ENCODE results near the gene DEXI.

The DEXI gene

DNA sequence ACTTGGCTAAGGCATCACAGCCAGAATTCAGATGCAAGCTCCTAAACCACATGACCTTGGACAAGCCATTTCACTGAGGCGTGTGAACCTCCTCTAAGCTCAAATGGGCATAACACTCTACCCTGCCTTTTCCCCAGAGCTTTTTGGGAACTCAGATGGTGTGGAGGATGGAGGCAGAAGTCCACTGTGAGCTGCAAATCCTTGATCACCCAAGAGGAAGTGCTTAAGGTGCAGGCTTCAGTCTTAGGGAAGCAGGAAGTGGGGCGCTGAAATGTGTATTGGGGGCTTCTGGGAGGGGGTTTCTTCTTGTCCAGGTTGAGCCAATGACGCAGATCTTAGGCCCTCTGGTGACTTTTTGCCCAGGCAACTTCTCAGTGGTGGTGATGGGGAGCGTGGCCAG is 52.4 kb downstream of the DEXI start:
- no peak overlapping the region for H3K4me3 ChIP-seq (ENCODE audit: low read depth, low read length)
- peaks cover 9% of the 10 kb centered on the region; the same call in 1 of the 2 replicates for H3K27me3 ChIP-seq
- TF ChIP-seq, protein P1, sequence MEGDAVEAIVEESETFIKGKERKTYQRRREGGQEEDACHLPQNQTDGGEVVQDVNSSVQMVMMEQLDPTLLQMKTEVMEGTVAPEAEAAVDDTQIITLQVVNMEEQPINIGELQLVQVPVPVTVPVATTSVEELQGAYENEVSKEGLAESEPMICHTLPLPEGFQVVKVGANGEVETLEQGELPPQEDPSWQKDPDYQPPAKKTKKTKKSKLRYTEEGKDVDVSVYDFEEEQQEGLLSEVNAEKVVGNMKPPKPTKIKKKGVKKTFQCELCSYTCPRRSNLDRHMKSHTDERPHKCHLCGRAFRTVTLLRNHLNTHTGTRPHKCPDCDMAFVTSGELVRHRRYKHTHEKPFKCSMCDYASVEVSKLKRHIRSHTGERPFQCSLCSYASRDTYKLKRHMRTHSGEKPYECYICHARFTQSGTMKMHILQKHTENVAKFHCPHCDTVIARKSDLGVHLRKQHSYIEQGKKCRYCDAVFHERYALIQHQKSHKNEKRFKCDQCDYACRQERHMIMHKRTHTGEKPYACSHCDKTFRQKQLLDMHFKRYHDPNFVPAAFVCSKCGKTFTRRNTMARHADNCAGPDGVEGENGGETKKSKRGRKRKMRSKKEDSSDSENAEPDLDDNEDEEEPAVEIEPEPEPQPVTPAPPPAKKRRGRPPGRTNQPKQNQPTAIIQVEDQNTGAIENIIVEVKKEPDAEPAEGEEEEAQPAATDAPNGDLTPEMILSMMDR (IDR thresholded peaks at IDR 0.05; ENCODE audit: low read depth, low read length) = no peak
- H3K4me1 ChIP-seq = no peaks in the 10 kb centered on the region
- H3K9me3 ChIP-seq = no peaks in the 10 kb centered on the region
- no peaks in the 10 kb centered on the region for H3K36me3 ChIP-seq
- DNase-seq = no peak

DNA sequence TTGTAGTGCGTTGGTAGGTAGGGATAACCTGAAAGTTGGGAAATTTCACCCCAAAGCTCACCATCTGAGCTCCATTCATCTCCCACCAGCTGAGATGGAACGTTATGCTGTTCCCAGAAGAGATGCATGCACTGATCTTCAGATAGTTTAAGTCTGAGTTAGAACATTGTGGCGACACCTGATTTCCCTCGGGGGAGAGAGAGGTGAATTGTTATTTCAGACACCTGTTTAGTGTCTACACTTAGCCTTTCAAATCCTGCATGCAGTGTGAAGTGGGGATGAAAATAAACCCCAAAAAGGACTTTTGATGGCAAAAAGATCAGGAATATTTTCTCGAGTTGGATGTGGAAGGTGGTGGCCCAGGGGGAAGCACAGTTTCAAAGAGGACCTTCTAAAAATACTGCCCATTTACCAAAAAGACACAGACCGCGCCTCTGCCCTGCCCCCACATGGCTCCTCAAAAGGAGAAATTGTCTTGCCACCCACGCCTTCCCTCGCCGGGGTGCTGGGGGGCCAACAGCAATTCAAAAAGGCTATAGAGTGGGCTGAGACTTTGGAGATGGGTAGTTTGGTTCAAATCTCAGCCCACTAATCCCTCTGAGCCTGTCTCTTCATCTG is 53.8 kb downstream of the DEXI start:
- TF ChIP-seq, protein P1 (IDR thresholded peaks at IDR 0.05; ENCODE audit: low read depth, low read length) = no peak
- Histone ChIP-seq H3K27me3 (peaks cover 5% of the 10 kb centered on the region; the same call in 1 of the 2 replicates), H3K4me1 (no peaks in the 10 kb centered on the region), H3K9me3 (no peaks in the 10 kb centered on the region), H3K36me3 (no peaks in the 10 kb centered on the region), H3K4me3 (ENCODE audit: low read depth, low read length) (no peak overlapping the region)
- DNase-seq = no peak

DNA sequence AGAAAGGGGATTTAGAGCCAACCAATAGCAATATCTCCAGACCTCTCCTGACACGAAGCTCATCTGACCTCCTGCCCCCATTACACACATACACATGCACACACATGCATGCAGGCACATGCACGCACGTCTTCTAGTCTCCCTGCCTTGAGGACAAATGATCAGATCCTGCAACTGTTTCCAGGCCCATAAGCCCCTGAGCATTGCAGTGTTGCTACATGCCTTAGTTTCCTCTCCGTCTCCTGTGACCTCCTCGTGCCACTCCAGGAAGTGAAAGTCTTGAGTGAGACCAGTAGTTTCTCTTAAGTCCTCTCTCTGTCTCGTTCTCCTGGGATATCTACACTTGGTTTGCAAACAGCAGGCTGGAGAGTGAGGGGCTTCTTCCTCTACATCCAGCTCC is 57.0 kb downstream of the DEXI start:
- no peak overlapping the region for H3K4me3 ChIP-seq (ENCODE audit: low read depth, low read length)
- DNase-seq = no peak

DNA sequence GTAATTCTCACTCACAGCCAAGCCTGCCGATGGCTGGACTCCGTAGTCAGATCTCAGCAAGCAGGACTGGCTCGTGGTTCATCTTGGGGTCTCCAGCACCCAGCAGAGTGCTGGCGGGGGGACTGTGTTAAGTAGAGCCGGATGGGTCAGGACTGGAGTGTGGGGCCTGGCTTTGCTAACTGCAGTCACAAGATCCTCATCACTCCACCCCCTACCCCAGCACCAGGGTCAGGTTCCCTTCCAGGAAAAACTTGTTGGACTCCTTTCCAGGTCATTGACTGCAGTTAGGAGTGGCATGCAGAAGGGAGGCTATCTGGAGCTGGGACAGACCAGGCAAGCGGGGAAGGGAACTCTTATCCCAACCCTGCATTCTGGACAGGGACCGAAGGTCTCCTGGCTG is 59.3 kb downstream of the DEXI start:
- TF ChIP-seq, protein P1 (IDR thresholded peaks at IDR 0.05; ENCODE audit: low read depth, low read length) = no peak
- Histone ChIP-seq H3K4me3 (ENCODE audit: low read depth, low read length) (no peak overlapping the region), H3K27me3 (peaks cover 36% of the 10 kb centered on the region), H3K9me3 (no peaks in the 10 kb centered on the region), H3K4me1 (no peaks in the 10 kb centered on the region), H3K36me3 (no peaks in the 10 kb centered on the region)
- no peak for DNase-seq

More for the DNA sequence above, 57.0 kb downstream of the DEXI start:
- TF ChIP-seq, protein P1 (IDR thresholded peaks at IDR 0.05; ENCODE audit: low read depth, low read length) = no peak
- Histone ChIP-seq H3K36me3 (no peaks in the 10 kb centered on the region), H3K4me1 (no peaks in the 10 kb centered on the region), H3K27me3 (peaks cover 13% of the 10 kb centered on the region), H3K9me3 (no peaks in the 10 kb centered on the region)

DNA sequence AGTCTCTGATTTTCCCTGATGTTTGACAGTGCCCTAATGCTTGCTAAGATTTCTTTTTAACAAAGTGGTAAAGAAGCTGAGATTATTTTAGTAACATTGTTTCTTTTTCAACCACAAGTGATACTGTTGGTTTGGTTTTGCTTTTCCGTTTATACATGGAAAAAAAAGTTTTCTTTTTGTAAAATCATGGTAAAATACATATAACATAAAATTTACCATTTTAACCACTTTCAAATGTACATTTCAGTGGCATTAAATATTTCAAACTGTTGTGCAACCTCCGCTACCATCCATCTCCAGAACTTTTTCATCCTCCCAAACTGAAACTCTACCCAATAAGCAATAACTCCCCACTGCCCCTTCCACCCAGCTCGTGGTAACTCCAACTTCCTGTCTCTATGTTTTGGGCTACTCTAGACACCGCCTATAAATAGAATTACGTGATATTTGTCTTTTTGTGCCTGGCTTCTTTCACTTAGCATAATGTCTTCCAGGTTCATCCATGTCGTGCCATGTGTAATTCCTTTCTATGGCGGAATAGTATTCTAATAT is 60.7 kb downstream of the DEXI start:
- peaks cover 49% of the 10 kb centered on the region for H3K27me3 ChIP-seq
- DNase-seq = no peak
- H3K9me3 ChIP-seq = no peaks in the 10 kb centered on the region
- H3K36me3 ChIP-seq = no peaks in the 10 kb centered on the region
- no peak overlapping the region for H3K4me3 ChIP-seq (ENCODE audit: low read depth, low read length)
- H3K4me1 ChIP-seq = no peaks in the 10 kb centered on the region
- TF ChIP-seq, protein P1 (IDR thresholded peaks at IDR 0.05; ENCODE audit: low read depth, low read length) = no peak
